ENCODE data around the gene SYCE1.

Gene SYCE1

DNA sequence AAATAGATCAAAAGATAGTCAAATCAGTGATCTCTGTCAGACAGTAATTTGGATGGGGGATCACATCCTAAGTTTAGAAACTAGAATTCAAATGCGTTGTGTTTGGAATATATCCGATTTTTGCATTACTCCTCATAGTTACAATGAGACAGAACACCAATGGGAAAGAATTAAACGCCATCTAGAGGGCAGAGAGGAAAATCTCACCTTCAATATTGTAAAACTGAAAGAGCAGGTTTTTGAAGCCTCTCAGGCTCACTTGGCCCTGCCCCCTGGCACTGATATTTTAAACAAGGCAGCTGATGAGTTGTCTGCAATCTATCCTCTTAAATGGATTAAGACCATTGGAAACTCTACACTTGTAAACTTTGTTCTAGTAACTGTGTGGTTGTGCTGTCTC is 43.5 kb upstream of the SYCE1 start:
- no peak for TF ChIP-seq SIN3A (IDR thresholded peaks at IDR 0.05; ENCODE audit: borderline replicate concordance, insufficient read depth, low read length)
- no peak for TF ChIP-seq TAF1 (IDR thresholded peaks at IDR 0.05; ENCODE audit: borderline replicate concordance, insufficient read depth, low read length)

DNA sequence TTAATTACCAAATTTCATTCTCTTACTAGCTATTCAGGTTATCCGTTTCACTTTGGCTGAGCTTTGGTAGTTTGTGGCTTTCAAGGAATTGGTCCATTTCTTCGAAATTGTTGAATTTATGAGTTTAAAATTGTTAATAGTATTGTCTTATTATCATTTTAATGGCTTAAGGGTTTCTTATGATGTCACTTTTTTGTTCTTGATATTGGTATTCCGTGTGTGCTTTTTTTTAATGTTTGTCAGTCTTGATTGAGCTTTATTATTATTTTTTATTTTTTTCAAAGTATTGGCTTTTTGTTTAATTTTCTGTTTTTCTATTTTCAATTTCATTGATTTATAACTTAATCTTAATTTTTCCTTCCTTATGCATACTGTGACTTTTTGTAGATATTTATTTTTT is 35.3 kb upstream of the SYCE1 start:
- no peak for TF ChIP-seq FOXP2 (optimal IDR thresholded peaks at IDR 0.05; ENCODE audit: borderline replicate concordance, extremely low read depth, extremely low read length, insufficient read depth)
- no peak for TF ChIP-seq SIN3A (IDR thresholded peaks at IDR 0.05; ENCODE audit: borderline replicate concordance, insufficient read depth, low read length)
- no peak for TF ChIP-seq POLR2AphosphoS5 (IDR thresholded peaks at IDR 0.05; ENCODE audit: low read depth, low read length)
- no peak for TF ChIP-seq REST (IDR thresholded peaks at IDR 0.05; ENCODE audit: insufficient read depth in 1 of 2, low read depth in 2 of 2, low read length in 2 of 2)
- TF ChIP-seq TAF1 (IDR thresholded peaks at IDR 0.05; ENCODE audit: borderline replicate concordance, insufficient read depth, low read length), result no peak

DNA sequence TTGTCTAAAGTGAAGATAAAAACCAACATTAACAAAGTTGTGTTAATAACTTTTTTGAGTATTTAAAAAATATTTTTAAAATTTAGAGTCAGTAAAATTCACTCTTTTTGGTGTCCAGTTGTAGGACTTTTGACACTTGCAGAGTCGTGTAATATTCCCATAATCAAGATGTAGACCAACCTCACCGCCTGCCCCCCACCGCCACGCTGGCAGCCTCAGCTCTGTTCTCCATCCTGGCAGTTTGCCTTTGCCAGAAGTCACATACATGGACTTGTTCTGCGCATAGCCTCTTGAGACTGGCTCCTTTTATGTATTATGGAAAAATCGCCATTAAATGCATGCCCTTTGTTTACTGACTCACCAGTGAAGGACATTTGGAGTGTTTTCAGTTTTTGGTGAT is 27.3 kb upstream of the SYCE1 start:
- no peak for TF ChIP-seq FOXP2 (optimal IDR thresholded peaks at IDR 0.05; ENCODE audit: borderline replicate concordance, extremely low read depth, extremely low read length, insufficient read depth)
- no peak for TF ChIP-seq REST (IDR thresholded peaks at IDR 0.05; ENCODE audit: insufficient read depth in 1 of 2, low read depth in 2 of 2, low read length in 2 of 2)
- no peak for TF ChIP-seq SIN3A (IDR thresholded peaks at IDR 0.05; ENCODE audit: borderline replicate concordance, insufficient read depth, low read length)
- no peak for TF ChIP-seq POLR2AphosphoS5 (IDR thresholded peaks at IDR 0.05; ENCODE audit: low read depth, low read length)
- TF ChIP-seq TAF1 (IDR thresholded peaks at IDR 0.05; ENCODE audit: borderline replicate concordance, insufficient read depth, low read length), result no peak

DNA sequence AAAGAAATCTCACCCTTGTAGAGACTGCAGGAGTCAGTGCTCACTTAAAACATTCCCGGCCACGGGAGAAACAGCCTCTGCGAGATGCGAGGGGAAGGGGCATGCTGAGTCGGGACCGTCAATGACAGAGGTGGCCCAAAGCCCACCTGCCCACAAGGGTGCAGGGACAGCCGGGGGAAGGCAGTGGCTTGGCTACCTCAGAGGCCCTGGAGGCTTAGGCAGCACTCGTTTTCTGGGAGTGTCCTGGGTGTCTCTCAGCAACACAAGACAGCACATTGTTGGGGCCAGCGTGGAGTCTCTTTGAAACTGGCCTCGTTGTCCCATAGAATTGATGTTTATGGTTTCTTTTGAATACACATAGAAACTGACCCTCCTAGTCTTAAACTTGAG is 25.6 kb upstream of the SYCE1 start:
- TF ChIP-seq FOXP2 (optimal IDR thresholded peaks at IDR 0.05; ENCODE audit: borderline replicate concordance, extremely low read depth, extremely low read length, insufficient read depth) (no peak), REST (IDR thresholded peaks at IDR 0.05; ENCODE audit: insufficient read depth in 1 of 2, low read depth in 2 of 2, low read length in 2 of 2) (no peak), TAF1 (IDR thresholded peaks at IDR 0.05; ENCODE audit: borderline replicate concordance, insufficient read depth, low read length) (no peak), SIN3A (IDR thresholded peaks at IDR 0.05; ENCODE audit: borderline replicate concordance, insufficient read depth, low read length) (no peak), POLR2AphosphoS5 (IDR thresholded peaks at IDR 0.05; ENCODE audit: low read depth, low read length) (no peak)

GRCh38 chr10:133590226-133590969 is 25.0 kb upstream of the SYCE1 start:
- TF ChIP-seq FOXP2 (optimal IDR thresholded peaks at IDR 0.05; ENCODE audit: borderline replicate concordance, extremely low read depth, extremely low read length, insufficient read depth), result no peak
- no peak for TF ChIP-seq SIN3A (IDR thresholded peaks at IDR 0.05; ENCODE audit: borderline replicate concordance, insufficient read depth, low read length)
- TF ChIP-seq POLR2AphosphoS5 (IDR thresholded peaks at IDR 0.05; ENCODE audit: low read depth, low read length), result no peak
- no peak for TF ChIP-seq REST (IDR thresholded peaks at IDR 0.05; ENCODE audit: insufficient read depth in 1 of 2, low read depth in 2 of 2, low read length in 2 of 2)
- no peak for TF ChIP-seq TAF1 (IDR thresholded peaks at IDR 0.05; ENCODE audit: borderline replicate concordance, insufficient read depth, low read length)
